Glomerular visceral epithelial cell (primary cell): ENCODE data around the gene LMNTD2.

Experiments used
- DNase-seq: peaks from one replicate; pipeline ENCODE4 v3.0.0-alpha.2; 2016; ENCODE audit errors: extremely low spot score

LMNTD2 gene

GRCh38 chr11:568306-569157 is 8.0 kb upstream of the LMNTD2 start:
- peak; percentile 96 for DNase-seq

- no peak for DNase-seq
Observed at GRCh38 chr11:567629-568292, 7.2 kb upstream of the LMNTD2 start.

DNA sequence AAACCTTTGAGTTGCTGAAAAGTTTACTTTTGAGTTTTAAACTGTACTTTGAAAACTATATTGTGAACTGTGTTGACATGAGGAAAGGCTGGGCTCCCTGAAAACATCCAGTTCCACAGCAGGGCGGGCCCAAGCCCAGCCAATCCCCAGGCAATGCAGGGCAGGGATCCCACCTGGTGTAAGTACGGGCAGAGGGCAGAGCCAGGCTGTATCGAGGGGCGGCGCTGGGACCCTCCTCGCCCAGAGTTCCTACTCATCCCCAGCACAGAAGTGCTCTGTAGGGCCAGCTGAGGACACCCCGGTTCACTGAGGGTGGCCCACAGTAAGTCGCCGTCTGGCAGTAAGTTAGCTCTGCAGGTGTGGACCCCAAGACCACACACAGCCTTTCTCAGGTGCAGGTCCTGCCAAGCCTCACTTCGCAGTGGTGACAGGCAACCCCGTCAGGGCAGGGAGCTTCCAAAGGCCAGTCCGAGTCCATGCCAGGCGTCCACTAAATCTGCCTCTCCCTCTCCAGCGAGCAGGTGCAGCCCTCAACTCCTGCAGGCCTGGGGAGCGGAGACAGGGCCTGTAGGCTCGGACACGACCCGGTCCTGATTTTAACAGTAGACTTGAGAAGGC is 6.6 kb upstream of the LMNTD2 start:
- DNase-seq, result no peak

DNA sequence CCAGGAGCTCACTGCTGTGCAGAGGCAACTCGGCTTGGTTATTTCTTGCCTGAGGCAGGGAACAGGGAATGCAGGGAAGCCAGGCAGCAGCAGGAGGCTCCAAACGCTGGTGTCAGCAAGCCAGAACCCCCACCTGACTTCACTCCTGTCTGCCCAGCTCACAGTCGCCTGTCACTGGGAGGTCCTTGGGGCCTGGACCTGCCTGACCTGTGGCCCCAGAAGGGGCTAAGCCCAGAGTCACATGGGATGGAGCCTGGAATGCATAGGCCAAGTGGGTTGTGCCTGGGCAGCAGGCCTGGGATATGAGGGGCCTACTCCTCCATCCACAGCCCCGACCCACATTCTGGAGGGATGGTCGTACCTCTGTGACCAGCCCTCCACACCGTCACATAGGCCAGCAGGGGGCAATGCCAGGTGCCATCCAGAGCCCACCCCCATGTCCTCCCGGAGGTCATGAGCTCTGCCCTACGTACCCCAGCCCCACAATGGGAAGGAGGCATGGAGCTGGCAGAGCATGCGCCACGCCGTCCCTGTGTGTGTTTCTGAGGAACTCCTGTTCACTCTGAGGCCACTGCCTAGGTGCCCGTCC is 5.5 kb upstream of the LMNTD2 start:
- DNase-seq, result no peak

DNA sequence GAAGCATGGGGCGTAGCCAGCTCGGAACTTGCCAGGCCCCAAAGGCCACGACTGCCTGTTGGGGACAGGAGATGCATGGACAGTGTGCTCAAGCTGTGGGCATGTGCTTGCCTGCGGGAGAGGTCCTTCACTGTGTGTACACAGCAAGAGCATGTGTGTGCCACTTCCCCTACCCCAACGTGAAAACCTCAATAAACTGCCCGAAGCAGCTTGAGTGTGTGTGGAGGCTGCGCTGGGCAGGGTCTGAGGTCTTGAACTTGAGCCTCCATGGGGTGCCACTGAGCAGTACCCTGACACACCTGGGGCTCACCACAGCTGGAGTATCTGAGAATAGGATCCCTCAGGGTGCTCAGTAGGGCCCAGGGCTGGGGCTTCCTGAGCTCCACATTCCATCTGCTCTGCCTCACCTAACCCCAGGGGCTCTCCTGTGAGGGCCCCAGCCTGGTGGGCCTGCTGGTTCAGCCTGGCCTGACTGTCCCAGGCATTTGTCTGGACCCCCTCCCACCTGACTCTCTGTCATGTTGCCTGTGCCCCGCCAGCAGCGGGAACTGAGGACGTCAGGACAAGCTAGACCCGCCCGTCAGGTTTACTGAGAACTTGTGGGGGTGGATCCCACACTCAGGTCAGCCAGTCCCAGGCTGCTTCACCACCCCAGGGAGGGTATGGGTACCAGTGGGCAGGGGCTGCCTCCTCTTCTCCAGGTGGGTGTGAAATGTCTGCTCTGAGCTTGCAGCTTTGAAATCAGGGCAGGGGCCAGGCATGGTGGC is 3.5 kb upstream of the LMNTD2 start:
- no peak for DNase-seq

- no peak for DNase-seq
Observed at GRCh38 chr11:563066-563811, 2.7 kb upstream of the LMNTD2 start.

- DNase-seq, result no peak
Observed at GRCh38 chr11:562046-562645, 1.6 kb upstream of the LMNTD2 start.

- peak; percentile 92 for DNase-seq
Observed at GRCh38 chr11:561148-562003, 838 bp upstream of the LMNTD2 start.

GRCh38 chr11:559712-560304 is 730 bp downstream of the LMNTD2 start:
- DNase-seq, result no peak

GRCh38 chr11:559020-559620 is 1.4 kb downstream of the LMNTD2 start:
- DNase-seq, result no peak

DNA sequence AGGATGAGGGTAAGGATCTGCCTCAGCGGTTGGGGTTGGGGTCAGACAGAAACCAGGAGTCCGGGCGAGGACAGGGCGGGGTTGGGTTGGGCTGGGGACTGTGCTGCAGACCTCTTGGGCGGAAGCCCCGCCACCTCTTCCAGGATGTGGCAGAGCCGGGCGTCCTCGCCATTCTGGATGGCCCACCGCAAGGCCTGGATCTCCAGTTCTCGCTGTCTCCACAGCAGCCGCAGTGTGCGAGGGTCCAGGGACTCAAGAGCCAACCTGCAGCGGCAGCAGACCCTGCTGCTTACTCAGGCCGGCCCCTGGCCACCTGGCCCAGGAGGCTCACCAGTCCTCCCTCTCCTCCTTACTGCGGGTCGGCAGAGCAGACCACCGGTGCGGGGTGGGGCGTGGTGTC is 2.0 kb downstream of the LMNTD2 start:
- DNase-seq, result no peak

- no peak for DNase-seq
Observed at GRCh38 chr11:557328-558132, 3.0 kb downstream of the LMNTD2 start.

DNA sequence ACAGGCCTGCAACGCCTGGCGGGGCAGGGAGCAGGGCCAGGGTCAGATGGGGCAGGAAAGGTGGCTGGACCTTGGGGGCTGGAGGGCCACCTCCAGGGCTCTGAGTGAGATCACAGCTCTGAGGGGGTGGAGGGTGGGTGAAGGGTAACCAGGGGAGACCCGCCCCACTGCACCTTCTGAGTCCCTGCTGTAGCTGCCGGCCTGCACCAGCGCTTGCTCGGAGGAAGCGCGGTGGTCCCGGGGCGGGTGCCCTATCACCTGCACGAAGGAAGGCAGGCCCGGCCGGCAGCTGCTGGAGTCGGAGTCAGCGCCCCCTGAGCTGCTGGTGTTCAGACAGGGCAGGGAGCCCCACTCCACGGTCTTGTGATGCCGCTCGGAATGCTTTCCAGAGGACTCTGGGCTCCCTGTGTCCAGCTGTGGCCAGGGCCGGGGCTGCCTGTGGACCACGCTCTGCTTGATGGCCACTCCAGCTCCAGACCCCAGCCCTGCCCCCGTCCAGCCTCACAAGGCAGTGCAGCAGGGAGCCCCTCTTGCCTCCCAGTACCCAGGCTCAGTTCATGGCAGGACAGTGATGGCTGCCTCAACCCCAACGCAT is 3.8 kb downstream of the LMNTD2 start:
- DNase-seq, result no peak

DNA sequence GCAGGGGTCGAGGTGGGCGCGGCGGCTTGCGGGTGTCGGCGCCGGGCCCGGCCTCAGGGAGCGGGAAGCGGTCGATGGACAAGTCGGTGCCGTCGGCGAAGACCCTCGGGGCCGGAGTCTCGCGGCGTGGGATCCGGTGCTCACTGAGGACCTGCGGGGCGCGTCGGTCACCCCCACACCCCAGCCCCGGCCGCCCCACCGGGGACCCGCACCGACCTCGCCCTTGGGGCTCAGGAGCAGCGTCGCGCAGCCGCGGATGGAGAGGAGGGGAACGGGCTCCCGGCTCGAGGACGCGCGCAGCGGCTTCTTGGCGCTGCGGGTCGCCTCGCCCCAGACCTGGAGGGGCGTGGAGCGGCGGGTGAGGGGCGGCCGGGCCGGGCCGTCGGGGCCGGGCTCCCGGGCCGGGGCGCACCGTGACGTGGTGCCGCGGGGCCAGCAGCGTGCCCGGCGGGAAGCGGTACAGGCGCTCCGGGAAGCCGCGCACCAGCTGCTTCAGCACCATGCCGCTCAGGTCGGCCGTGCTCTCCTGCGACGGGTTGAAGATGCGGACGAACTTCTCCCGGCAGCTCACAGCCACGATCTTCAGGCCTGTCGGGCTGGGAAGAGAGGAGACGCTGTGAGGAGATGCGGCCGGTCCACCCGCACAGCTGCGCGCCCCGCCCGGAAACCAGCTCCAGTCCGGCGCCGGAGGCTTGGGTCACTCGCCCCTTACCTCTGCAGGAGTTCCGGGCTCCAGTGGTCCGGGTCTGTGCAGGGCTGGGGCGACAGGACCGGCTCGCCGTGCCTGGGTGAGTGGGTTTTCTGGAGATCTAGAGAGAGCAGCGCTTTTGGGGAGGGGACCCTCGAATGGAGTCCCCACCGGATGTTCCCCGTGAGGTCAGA is 4.5 kb downstream of the LMNTD2 start:
- no peak for DNase-seq

GRCh38 chr11:555227-555779 is 5.2 kb downstream of the LMNTD2 start:
- no peak for DNase-seq
